ENCODE data around the gene GDF10. TPM values are rescaled to one million over a fixed set of nuclear protein-coding genes. Genes with fewer than 3 reads are reported as not detected.

Gene GDF10
- total RNA-seq, 2 donors from 2014 or later, result 0.17 TPM; not detected in 1

DNA sequence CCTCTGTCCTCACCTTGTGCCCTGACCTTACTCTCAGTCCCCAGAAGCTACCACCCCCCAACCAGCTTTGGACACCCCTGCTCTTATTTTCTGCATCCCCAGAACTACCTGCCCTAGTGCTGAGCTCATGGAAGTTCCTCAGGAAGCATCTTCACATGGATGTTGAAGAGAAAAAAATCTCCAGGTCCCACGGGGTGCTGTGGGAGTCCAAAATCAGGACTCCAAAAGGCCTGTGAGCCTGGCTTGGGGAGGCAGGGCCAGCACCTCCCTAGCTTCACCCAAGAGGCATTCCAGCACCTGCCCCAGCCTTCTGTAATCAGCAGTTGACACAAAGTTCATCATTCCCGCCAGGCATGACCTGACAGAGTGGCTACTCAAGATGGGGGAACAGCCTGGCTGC is 20.7 kb upstream of the GDF10 start:
- Mint-ChIP-seq H3K4me1 (peaks cover 20% of the 10 kb centered on the region), H3K27me3 (no peaks in the 10 kb centered on the region), H3K4me3 (no peak overlapping the region), H3K36me3 (ENCODE audit: low read depth) (no peaks in the 10 kb centered on the region), H3K27ac (peak overlapping the region; percentile 71)
- DNase-seq (no peak), ATAC-seq (no peak)
- H3K9me3 ChIP-seq (ENCODE audit: control insufficient read depth, low read length, poor library complexity, severe bottlenecking), result no peaks in the 10 kb centered on the region

DNA sequence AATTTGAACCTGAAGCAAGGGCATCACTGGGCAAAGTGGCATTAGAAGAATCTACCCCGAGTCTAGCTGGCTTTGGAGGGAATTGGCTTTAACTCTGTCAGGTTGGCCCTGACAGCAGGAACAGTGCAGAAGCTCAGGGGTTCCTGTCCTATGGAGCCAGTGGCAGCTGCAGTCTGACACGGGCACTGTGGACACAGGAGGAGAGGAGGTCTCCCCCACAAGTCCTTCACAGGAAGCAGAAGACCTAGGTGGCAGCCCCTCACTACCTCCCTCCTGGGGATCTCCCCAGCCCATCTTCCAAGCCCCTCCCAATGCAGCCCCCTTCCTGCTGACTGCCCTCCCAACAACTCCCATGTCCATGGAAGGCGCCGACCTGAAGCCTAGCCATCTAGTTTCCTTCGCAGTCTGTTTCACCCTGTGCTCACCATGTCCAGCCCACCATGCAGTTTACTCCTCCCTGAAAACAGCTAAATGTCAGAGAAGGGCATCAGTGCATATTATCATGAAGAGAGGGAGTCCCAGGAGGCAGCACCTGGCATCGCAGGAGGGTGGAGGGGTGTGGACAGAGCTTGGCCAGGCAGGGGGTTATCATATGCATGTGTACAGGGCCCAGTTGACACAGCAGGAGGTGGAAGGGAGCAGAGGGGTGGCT is 17.9 kb upstream of the GDF10 start:
- H3K4me1 Mint-ChIP-seq, result peaks cover 29% of the 10 kb centered on the region
- ATAC-seq (no peak), DNase-seq (no peak)
- no peaks in the 10 kb centered on the region for H3K9me3 ChIP-seq (ENCODE audit: control insufficient read depth, low read length, poor library complexity, severe bottlenecking)
- H3K27me3 Mint-ChIP-seq, result no peaks in the 10 kb centered on the region
- no peak overlapping the region for H3K4me3 Mint-ChIP-seq
- H3K36me3 Mint-ChIP-seq (ENCODE audit: low read depth), result peaks cover 2% of the 10 kb centered on the region
- H3K27ac Mint-ChIP-seq, result no peak overlapping the region

DNA sequence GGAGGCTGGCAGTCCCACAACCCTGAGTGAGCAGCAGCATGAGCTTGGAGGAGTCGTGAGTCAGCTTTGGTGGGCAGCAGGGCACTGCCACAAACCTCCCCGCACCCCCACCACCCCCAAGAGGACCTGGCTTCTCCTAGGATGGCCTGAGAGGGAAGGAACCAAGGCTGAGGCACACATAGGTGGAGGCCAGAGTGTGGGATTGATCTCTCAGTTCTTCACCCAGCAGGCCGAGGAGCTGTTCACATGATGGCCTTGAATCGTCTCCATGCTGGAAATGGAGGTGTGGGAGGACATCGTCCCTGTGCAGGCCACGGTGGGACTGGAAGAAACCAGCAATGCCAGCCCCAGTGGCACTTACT is 17.4 kb upstream of the GDF10 start:
- no peak overlapping the region for H3K4me3 Mint-ChIP-seq
- no peak overlapping the region for H3K27ac Mint-ChIP-seq
- ATAC-seq, result no peak
- peaks cover 2% of the 10 kb centered on the region for H3K36me3 Mint-ChIP-seq (ENCODE audit: low read depth)
- H3K9me3 ChIP-seq (ENCODE audit: control insufficient read depth, low read length, poor library complexity, severe bottlenecking), result no peaks in the 10 kb centered on the region
- DNase-seq, result no peak
- H3K4me1 Mint-ChIP-seq, result peaks cover 24% of the 10 kb centered on the region
- H3K27me3 Mint-ChIP-seq, result no peaks in the 10 kb centered on the region

DNA sequence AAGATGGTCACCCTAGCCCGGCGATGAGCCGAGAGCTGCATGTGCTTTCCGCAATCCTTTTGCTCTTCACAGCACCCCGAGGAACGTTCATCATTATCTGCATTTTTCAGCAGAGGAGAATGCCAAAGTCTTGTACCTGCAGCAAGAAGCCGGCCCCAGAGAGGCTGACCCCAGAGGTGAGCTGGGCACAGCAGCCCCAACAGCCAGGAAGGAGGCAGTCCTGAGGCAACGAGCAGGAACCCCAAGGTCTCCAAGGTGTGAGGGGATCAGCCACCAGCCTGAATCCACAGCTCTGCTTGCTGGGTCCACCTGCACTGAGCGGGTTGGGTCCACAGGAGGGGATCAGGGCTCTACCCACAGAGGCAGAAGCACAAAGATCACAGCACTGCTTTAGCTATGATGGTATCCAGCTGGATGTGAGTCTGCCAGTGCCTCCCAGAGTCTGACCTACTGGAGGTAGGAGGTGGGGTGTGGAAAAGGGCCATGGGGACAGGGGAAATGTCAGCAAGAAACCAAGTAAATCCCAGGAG is 16.8 kb upstream of the GDF10 start:
- Mint-ChIP-seq H3K36me3 (ENCODE audit: low read depth) (peaks cover 2% of the 10 kb centered on the region), H3K4me3 (no peak overlapping the region), H3K4me1 (peaks cover 23% of the 10 kb centered on the region), H3K27ac (no peak overlapping the region), H3K27me3 (no peaks in the 10 kb centered on the region)
- ATAC-seq, result no peak
- no peak for DNase-seq
- H3K9me3 ChIP-seq (ENCODE audit: control insufficient read depth, low read length, poor library complexity, severe bottlenecking), result no peaks in the 10 kb centered on the region

DNA sequence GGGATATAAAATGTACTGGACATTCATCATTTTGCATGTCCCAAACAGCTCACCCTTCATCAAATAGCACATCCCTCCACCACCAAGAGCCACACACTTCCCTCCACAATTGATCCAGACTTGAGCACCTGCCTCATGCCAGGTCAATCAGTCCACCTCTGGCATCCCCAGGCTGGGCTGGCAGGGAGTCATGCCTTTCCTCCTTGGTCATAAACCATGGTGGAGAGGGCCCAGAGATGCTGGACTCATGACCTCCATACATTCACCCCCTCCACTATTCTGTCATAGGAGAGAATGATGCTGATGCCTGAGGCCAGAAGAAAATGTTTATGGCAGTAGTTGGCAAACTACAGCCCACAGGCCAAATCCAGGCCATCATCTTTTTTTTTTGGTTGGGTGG is 16.1 kb upstream of the GDF10 start:
- H3K4me3 Mint-ChIP-seq, result no peak overlapping the region
- H3K9me3 ChIP-seq (ENCODE audit: control insufficient read depth, low read length, poor library complexity, severe bottlenecking), result no peaks in the 10 kb centered on the region
- DNase-seq (no peak), ATAC-seq (no peak)
- H3K27me3 Mint-ChIP-seq, result no peaks in the 10 kb centered on the region
- no peak overlapping the region for H3K27ac Mint-ChIP-seq
- peaks cover 23% of the 10 kb centered on the region for H3K4me1 Mint-ChIP-seq
- H3K36me3 Mint-ChIP-seq (ENCODE audit: low read depth), result peaks cover 2% of the 10 kb centered on the region

DNA sequence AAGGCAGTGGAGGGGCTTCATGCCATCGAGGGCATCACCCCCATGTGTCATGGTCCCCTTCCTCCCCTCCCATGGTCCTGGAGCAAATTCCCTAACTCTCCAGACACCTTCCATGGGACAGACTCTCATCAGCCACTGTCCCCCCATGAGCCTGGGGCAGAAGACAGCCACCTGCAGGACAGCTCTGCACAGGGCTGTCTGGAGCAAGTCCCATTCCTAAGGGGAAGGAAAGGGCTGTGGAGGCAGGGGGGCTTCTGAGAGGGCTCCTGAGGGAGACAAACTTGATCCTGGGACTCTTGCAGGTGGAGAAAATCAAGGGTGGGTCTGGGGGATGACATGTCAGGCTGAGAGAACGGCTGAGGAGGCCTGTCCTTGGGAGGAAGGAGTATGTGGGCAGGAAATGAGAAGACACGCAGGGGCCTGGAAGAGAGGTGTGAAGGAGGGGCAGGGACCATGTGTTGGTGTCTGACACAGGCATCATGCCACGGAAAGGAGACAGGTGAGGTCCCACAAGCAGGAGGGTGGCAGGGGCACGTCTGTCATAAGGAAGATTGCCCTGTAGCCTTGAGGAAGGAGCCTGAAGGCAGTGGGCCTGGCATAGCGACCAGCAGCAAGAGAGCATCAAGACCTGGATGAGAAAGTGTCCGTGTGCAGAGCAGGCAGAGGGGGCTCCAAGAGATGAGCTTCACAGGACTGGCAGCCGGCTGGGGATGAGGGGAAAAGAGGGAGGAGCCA is 14.4 kb upstream of the GDF10 start:
- H3K36me3 Mint-ChIP-seq (ENCODE audit: low read depth), result peaks cover 2% of the 10 kb centered on the region
- H3K9me3 ChIP-seq (ENCODE audit: control insufficient read depth, low read length, poor library complexity, severe bottlenecking), result no peaks in the 10 kb centered on the region
- H3K4me1 Mint-ChIP-seq, result peaks cover 23% of the 10 kb centered on the region
- DNase-seq (no peak), ATAC-seq (no peak)
- peak overlapping the region; percentile 24 for H3K27ac Mint-ChIP-seq
- no peak overlapping the region for H3K4me3 Mint-ChIP-seq
- no peaks in the 10 kb centered on the region for H3K27me3 Mint-ChIP-seq

DNA sequence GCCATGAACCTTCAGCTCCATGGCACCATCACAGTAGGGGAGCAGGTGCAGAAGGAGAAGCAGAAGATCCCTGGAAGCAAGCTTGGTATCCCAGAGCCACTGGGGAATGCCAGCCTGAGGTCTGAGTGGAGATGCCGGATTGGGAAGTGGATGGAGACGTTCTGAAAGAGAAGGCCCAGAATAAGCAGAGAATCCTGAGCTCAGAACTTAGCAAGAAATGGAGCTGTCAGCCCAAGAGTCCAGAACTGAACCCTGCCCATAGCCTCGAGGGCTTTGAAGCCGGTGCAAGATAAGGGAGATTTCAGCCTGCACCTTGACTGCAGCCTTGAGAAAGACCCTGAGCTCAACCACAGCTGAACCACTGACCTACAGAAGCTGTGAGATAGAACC is 13.9 kb upstream of the GDF10 start:
- peaks cover 23% of the 10 kb centered on the region for H3K4me1 Mint-ChIP-seq
- no peaks in the 10 kb centered on the region for H3K27me3 Mint-ChIP-seq
- DNase-seq (no peak), ATAC-seq (no peak)
- H3K27ac Mint-ChIP-seq, result peak overlapping the region; percentile 24
- H3K36me3 Mint-ChIP-seq (ENCODE audit: low read depth), result peaks cover 2% of the 10 kb centered on the region
- no peak overlapping the region for H3K4me3 Mint-ChIP-seq
- no peaks in the 10 kb centered on the region for H3K9me3 ChIP-seq (ENCODE audit: control insufficient read depth, low read length, poor library complexity, severe bottlenecking)

DNA sequence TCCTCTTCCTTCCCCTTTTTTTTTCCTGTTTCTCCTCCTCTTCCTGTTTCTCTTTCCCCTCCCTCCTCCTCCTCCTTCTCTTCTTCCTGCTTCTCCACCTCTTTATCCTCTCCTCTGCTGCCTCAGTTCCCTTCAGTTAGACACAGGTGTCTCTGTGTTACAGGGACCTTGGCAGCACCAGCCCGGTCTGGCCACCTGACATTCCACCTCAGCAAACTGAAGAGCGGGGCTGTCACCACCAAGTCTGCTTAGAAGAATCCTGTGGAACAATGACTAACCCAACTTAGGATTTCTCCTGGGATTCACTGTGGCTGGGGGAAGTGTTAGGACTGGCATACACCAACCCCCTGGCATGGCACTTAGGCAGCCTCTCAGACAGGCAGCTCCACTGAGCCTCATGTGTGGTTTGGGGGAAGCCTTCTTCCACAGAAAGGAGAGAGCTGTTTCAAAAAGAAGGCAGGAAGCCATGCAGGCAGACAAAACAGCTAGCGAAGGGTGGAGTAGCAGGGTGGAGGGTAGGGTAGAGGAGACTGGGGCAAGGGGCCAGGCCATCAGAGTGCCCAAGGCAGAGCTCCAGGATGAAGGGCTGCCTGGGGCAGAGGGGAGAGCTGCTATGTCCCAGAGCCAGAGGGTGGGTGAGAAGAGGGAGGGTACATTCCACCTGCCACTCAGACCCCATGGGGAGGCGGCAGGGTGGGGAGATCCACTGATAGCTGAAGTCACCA is 13.2 kb upstream of the GDF10 start:
- H3K9me3 ChIP-seq (ENCODE audit: control insufficient read depth, low read length, poor library complexity, severe bottlenecking), result no peaks in the 10 kb centered on the region
- H3K4me1 Mint-ChIP-seq, result peaks cover 21% of the 10 kb centered on the region
- no peak for DNase-seq
- no peaks in the 10 kb centered on the region for H3K27me3 Mint-ChIP-seq
- peaks cover 2% of the 10 kb centered on the region for H3K36me3 Mint-ChIP-seq (ENCODE audit: low read depth)
- no peak overlapping the region for H3K4me3 Mint-ChIP-seq
- peak overlapping the region; percentile 24 for H3K27ac Mint-ChIP-seq
- no peak for ATAC-seq

DNA sequence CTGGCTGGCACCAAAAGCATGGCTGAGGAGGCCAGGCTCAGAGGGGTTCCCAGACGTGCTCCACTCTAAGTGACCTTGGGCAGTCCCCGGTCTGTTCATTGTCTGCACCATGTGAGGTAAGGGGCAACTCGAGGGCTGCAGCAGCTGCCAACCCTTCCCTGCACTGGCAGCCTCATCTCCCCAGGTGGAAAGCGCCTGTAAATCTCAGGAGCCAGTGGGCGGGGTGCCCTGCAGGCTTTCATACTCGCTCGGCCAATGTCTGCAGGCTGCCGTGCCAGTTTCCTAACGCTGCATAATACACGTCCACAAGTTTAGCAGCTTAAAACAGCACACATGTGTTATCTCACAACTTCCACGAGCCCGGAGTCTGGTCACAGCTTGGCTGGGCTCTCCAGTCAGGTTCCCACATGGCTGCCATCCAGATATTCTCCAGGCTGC is 12.6 kb upstream of the GDF10 start:
- Mint-ChIP-seq H3K36me3 (ENCODE audit: low read depth) (peaks cover 2% of the 10 kb centered on the region), H3K27ac (no peak overlapping the region), H3K27me3 (no peaks in the 10 kb centered on the region), H3K4me3 (no peak overlapping the region), H3K4me1 (peaks cover 19% of the 10 kb centered on the region)
- ATAC-seq (no peak), DNase-seq (no peak)
- no peaks in the 10 kb centered on the region for H3K9me3 ChIP-seq (ENCODE audit: control insufficient read depth, low read length, poor library complexity, severe bottlenecking)

DNA sequence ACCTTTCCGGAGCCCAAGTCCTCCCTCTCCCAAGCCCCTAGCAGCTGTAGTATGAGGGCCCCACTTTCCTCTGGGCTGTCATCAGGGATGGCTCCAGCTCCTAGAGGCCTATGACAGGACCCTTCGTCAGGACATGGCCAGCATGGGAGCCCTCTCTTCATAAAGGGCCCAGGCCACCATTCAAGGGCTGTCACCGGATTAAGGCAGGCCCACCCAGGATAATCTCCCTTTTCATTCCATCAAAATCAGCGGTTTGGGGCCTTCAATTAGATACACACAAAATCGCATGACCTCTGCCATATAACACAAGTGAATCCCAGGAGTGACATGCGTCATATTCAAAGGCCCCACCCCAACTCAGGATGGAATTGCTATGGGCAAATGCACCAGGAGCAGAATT is 12.2 kb upstream of the GDF10 start:
- Mint-ChIP-seq H3K27ac (no peak overlapping the region), H3K36me3 (ENCODE audit: low read depth) (peaks cover 2% of the 10 kb centered on the region), H3K4me1 (peaks cover 19% of the 10 kb centered on the region), H3K4me3 (no peak overlapping the region), H3K27me3 (no peaks in the 10 kb centered on the region)
- no peak for ATAC-seq
- DNase-seq, result no peak
- no peaks in the 10 kb centered on the region for H3K9me3 ChIP-seq (ENCODE audit: control insufficient read depth, low read length, poor library complexity, severe bottlenecking)

DNA sequence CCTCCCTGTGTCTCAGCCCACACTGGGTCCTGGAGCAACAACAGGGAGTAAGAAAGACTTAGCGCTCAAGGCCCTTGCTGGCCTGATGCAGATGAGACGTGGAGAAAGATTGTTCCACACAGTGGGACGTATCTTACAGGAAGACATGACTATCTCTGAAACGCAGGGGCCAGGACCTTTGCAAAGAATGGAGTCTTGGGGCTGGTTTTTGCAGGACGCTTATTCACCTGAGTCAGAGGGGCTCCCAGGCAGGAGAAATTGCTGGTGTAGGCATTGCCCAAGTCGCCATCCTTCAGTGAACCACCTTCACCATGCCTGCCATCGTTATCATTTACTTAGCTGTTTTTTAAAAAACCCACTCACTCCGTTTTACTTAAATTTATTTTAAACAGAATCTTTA is 11.8 kb upstream of the GDF10 start:
- ATAC-seq, result no peak
- Mint-ChIP-seq H3K4me1 (peaks cover 19% of the 10 kb centered on the region), H3K27me3 (no peaks in the 10 kb centered on the region), H3K36me3 (ENCODE audit: low read depth) (peaks cover 2% of the 10 kb centered on the region), H3K27ac (no peak overlapping the region), H3K4me3 (no peak overlapping the region)
- no peak for DNase-seq
- no peaks in the 10 kb centered on the region for H3K9me3 ChIP-seq (ENCODE audit: control insufficient read depth, low read length, poor library complexity, severe bottlenecking)

DNA sequence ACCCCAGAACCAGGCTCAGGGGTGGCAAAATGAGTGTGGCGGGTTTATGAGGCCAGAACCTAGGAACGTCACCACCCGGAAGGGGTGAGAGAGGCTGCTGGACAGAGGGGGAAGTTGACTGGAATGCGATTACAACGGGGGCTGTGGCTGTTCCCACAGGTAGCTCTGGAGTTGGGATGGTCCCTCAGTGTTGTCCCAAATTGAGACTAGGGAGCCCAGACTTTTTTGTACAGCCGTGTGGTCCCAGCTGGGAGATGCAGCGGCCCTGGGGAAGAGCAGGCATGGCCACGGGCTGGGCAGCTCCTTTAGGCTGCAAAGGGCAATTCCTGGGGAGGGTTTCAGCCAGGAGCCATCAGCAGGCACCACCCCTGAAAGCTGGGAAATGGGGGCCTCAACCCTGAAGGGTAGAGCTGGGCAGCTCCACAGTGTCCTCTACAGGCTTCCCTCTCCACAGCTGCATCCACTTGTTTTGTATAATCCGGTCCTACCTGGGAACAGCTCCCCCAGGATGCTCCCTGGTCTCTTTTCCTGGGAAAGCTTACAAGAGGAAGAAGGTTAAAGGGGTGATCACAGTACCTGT is 11.0 kb upstream of the GDF10 start:
- H3K27me3 Mint-ChIP-seq, result peaks cover 1% of the 10 kb centered on the region
- no peak for ATAC-seq
- H3K27ac Mint-ChIP-seq, result no peak overlapping the region
- peaks cover 2% of the 10 kb centered on the region for H3K36me3 Mint-ChIP-seq (ENCODE audit: low read depth)
- no peak for DNase-seq
- H3K4me3 Mint-ChIP-seq, result no peak overlapping the region
- H3K9me3 ChIP-seq (ENCODE audit: control insufficient read depth, low read length, poor library complexity, severe bottlenecking), result no peaks in the 10 kb centered on the region
- H3K4me1 Mint-ChIP-seq, result peaks cover 19% of the 10 kb centered on the region

DNA sequence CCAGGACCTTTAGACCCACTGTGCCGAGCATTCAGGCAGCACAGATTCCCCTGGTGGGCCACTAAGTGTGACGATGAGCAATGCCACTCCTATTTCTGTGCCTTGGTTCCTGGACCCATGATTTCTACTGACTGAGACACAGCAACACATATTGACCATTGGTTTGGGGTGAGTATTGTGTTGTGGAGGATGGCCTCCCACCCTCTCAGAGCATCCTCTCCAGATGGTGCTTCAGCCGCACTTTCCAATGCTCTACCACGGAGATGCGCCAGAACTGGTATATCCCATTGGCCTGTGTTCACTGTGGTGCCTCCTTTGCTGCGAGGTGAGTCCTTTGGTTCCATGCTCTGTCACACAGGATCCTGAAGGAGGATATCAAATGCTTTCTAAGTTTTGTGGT is 10.1 kb upstream of the GDF10 start:
- ATAC-seq (no peak), DNase-seq (no peak)
- no peak overlapping the region for H3K4me3 Mint-ChIP-seq
- H3K27me3 Mint-ChIP-seq, result peaks cover 11% of the 10 kb centered on the region
- H3K9me3 ChIP-seq (ENCODE audit: control insufficient read depth, low read length, poor library complexity, severe bottlenecking), result no peaks in the 10 kb centered on the region
- no peak overlapping the region for H3K27ac Mint-ChIP-seq
- peaks cover 19% of the 10 kb centered on the region for H3K4me1 Mint-ChIP-seq
- peaks cover 2% of the 10 kb centered on the region for H3K36me3 Mint-ChIP-seq (ENCODE audit: low read depth)

Measured in T-helper 17 cell (primary cell).